Raji (cell line): ENCODE results near the gene AVEN.

Experiments
- POLR2A ChIP-seq: IDR thresholded peaks from 2 replicates; pipeline ENCODE4 v1.6.1; 2011; ENCODE audit warnings: low read depth, low read length, control low read depth; ENCODE audit not compliant: insufficient read depth

AVEN gene

GRCh38 chr15:33822479-33822878 is 216.5 kb downstream of the AVEN start:
- no peak for TF ChIP-seq POLR2A
